EH (cell line): Measurements from ENCODE around the gene GBP6.
"Not testable (repeated sequence)": the region's sequence is repeated elsewhere in the genome, so short reads cannot be mapped to it uniquely, and the experiment has no call there.

Experiments used
- DNase-seq: peaks from one replicate; pipeline ENCODE4 v3.0.0-alpha.2; 2015; ENCODE audit warnings: low read depth

Gene GBP6

GRCh38 chr1:89373810-89374209 is 10.0 kb downstream of the GBP6 start:
- not testable (repeated sequence) for DNase-seq

GRCh38 chr1:89378001-89378400 is 14.1 kb downstream of the GBP6 start:
- DNase-seq = no peak

- DNase-seq = no peak
These were observed 17.8 kb downstream of the GBP6 start for GRCh38 chr1:89381618-89382017.

- DNase-seq = no peak
These were observed 18.6 kb downstream of the GBP6 start for GRCh38 chr1:89382479-89382878.

- DNase-seq = no peak
These were observed 19.3 kb downstream of the GBP6 start for GRCh38 chr1:89383185-89383584.

- no peak for DNase-seq
These were observed 26.8 kb downstream of the GBP6 start for GRCh38 chr1:89390707-89391106.

GRCh38 chr1:89391686-89392085 is 27.8 kb downstream of the GBP6 start:
- DNase-seq = no peak

GRCh38 chr1:89394851-89395250 is 31.0 kb downstream of the GBP6 start:
- DNase-seq = no peak

- DNase-seq = no peak
These were observed 33.0 kb downstream of the GBP6 start for GRCh38 chr1:89396902-89397301.

GRCh38 chr1:89405275-89405929 is 41.5 kb downstream of the GBP6 start:
- DNase-seq = no peak

GRCh38 chr1:89407360-89407759 is 43.5 kb downstream of the GBP6 start:
- DNase-seq = peak; percentile 12

GRCh38 chr1:89407768-89408167 is 43.9 kb downstream of the GBP6 start:
- not testable (repeated sequence) for DNase-seq

- no peak for DNase-seq
These were observed 61.2 kb downstream of the GBP6 start for GRCh38 chr1:89425056-89425455.

- DNase-seq = no peak
These were observed 65.2 kb downstream of the GBP6 start for GRCh38 chr1:89429062-89429461.

- DNase-seq = not testable (repeated sequence)
These were observed 65.8 kb downstream of the GBP6 start for GRCh38 chr1:89429681-89430080.

- DNase-seq = no peak
These were observed 69.6 kb downstream of the GBP6 start for GRCh38 chr1:89433421-89433820.

- DNase-seq = not testable (repeated sequence)
These were observed 70.4 kb downstream of the GBP6 start for GRCh38 chr1:89434058-89434780.
